SH-SY5Y (cell line): ENCODE data around the gene NUAK2.

Source experiments
- GATA2 ChIP-seq: IDR thresholded peaks from 2 replicates; pipeline ENCODE4 v1.6.1; 2011; ENCODE audit warnings: mild to moderate bottlenecking, low read depth, low read length
- GATA3 ChIP-seq: IDR thresholded peaks from 2 replicates; pipeline ENCODE4 v1.6.1; 2011; ENCODE audit warnings: low read depth, mild to moderate bottlenecking, low read length, moderate library complexity

DNA sequence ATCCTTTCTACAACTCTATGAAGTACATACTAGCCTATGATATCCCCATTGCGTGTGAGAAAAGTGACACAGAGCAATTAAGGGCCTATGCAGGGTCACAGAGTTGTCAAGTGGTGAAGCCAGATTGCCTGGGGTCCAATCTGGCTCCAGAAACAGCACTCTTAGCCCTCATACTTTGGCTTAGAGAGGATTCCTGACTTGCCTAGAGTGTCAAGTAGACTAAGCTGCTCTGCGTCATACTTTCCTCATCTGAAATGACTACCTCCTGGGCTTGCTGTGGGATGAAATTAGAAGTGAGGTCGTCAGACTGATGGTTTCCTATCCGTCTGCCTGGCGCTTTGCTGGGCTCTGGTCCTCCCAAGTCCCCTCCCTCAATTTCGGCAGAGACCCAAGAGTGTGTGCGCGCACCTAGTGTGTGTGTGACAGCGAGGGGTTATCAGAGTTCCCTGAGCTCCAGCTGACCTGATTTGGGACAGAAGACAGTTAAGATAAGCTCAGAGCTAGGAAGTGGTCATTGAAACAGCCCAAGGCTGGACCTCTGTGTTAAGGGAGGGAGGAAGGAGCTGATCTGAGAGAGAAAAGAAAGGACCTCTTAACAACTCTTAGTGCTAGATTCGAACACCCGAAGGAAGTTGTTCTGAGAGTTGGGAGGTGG, 5.4 kb upstream of the NUAK2 start:
- TF ChIP-seq GATA3 (no peak), GATA2 (no peak)
